Measurements from ENCODE around the gene SPSB3. TPM values are rescaled to one million over a fixed set of nuclear protein-coding genes. Genes with fewer than 3 reads are reported as not detected.

SPSB3 gene
- total RNA-seq, 1 donor from 2014 or later = 30.8 TPM

- no peak overlapping the region for H3K27ac Mint-ChIP-seq (ENCODE audit: unreplicated experiment)
- H3K36me3 Mint-ChIP-seq (ENCODE audit: low read depth) = peaks cover 4% of the 10 kb centered on the region
- H3K4me1 Mint-ChIP-seq (ENCODE audit: low read depth) = peaks cover 15% of the 10 kb centered on the region
- no peak overlapping the region for H3K4me3 Mint-ChIP-seq (ENCODE audit: unreplicated experiment)
- no peaks in the 10 kb centered on the region for H3K27me3 Mint-ChIP-seq (ENCODE audit: low read depth)
- TF ChIP-seq CTCF (IDR thresholded peaks at IDR 0.05) = no peak
- no peaks in the 10 kb centered on the region for H3K9me3 Mint-ChIP-seq (ENCODE audit: low read depth)
- no peak for DNase-seq (ENCODE audit: low spot score)
Measured at GRCh38 chr16:1767116-1767994, 15.0 kb downstream of the SPSB3 start.

- no peak for TF ChIP-seq CTCF (IDR thresholded peaks at IDR 0.05)
- peaks cover 9% of the 10 kb centered on the region for H3K4me1 Mint-ChIP-seq (ENCODE audit: low read depth)
- no peaks in the 10 kb centered on the region for H3K9me3 Mint-ChIP-seq (ENCODE audit: low read depth)
- H3K4me3 Mint-ChIP-seq (ENCODE audit: unreplicated experiment) = no peak overlapping the region
- H3K36me3 Mint-ChIP-seq (ENCODE audit: low read depth) = peaks cover 2% of the 10 kb centered on the region
- no peaks in the 10 kb centered on the region for H3K27me3 Mint-ChIP-seq (ENCODE audit: low read depth)
- DNase-seq (ENCODE audit: low spot score) = no peak
- no peak overlapping the region for H3K27ac Mint-ChIP-seq (ENCODE audit: unreplicated experiment)
Measured at GRCh38 chr16:1766701-1767100, 15.7 kb downstream of the SPSB3 start.

GRCh38 chr16:1766231-1766630 is 16.1 kb downstream of the SPSB3 start:
- H3K27me3 Mint-ChIP-seq (ENCODE audit: low read depth) = no peaks in the 10 kb centered on the region
- no peaks in the 10 kb centered on the region for H3K9me3 Mint-ChIP-seq (ENCODE audit: low read depth)
- DNase-seq (ENCODE audit: low spot score) = no peak
- H3K36me3 Mint-ChIP-seq (ENCODE audit: low read depth) = peaks cover 5% of the 10 kb centered on the region
- peaks cover 8% of the 10 kb centered on the region for H3K4me1 Mint-ChIP-seq (ENCODE audit: low read depth)
- no peak overlapping the region for H3K4me3 Mint-ChIP-seq (ENCODE audit: unreplicated experiment)
- no peak overlapping the region for H3K27ac Mint-ChIP-seq (ENCODE audit: unreplicated experiment)
- TF ChIP-seq CTCF (IDR thresholded peaks at IDR 0.05) = no peak

- Mint-ChIP-seq H3K27me3 (ENCODE audit: low read depth) (no peaks in the 10 kb centered on the region), H3K36me3 (ENCODE audit: low read depth) (peaks cover 6% of the 10 kb centered on the region), H3K9me3 (ENCODE audit: low read depth) (no peaks in the 10 kb centered on the region), H3K4me1 (ENCODE audit: low read depth) (peaks cover 8% of the 10 kb centered on the region), H3K27ac (ENCODE audit: unreplicated experiment) (no peak overlapping the region), H3K4me3 (ENCODE audit: unreplicated experiment) (no peak overlapping the region)
- no peak for DNase-seq (ENCODE audit: low spot score)
- no peak for TF ChIP-seq CTCF (IDR thresholded peaks at IDR 0.05)
Measured at GRCh38 chr16:1765826-1766225, 16.5 kb downstream of the SPSB3 start.

GRCh38 chr16:1764971-1765370 is 17.4 kb downstream of the SPSB3 start:
- TF ChIP-seq CTCF (IDR thresholded peaks at IDR 0.05) = no peak
- no peaks in the 10 kb centered on the region for H3K9me3 Mint-ChIP-seq (ENCODE audit: low read depth)

More at GRCh38 chr16:1764971-1765370, 17.4 kb downstream of the SPSB3 start:
- H3K4me1 Mint-ChIP-seq (ENCODE audit: low read depth) = peaks cover 3% of the 10 kb centered on the region
- no peaks in the 10 kb centered on the region for H3K27me3 Mint-ChIP-seq (ENCODE audit: low read depth)
- no peak overlapping the region for H3K27ac Mint-ChIP-seq (ENCODE audit: unreplicated experiment)
- H3K36me3 Mint-ChIP-seq (ENCODE audit: low read depth) = peaks cover 9% of the 10 kb centered on the region
- H3K4me3 Mint-ChIP-seq (ENCODE audit: unreplicated experiment) = no peak overlapping the region
- DNase-seq (ENCODE audit: low spot score) = no peak
